Vagina (tissue), 2 donors: ENCODE results near the gene PLSCR1. TPM values are rescaled to one million over a fixed set of nuclear protein-coding genes. Genes with fewer than 3 reads are reported as not detected.

Source experiments
- DNase-seq, 2 donors: peaks; one replicate each; pipeline ENCODE4 v3.0.0-alpha.2; 2017; ENCODE audit errors: extremely low spot score in 2 of 2
- H3K27ac ChIP-seq: fragments of 200-600 bp; sonication (generic); one replicate; pipeline ENCODE4 v1.5.1; 2019
- H3K27me3 ChIP-seq: fragments of 200-600 bp; sonication (generic); one replicate; pipeline ENCODE4 v1.5.1; 2019
- H3K36me3 ChIP-seq, 2 donors: fragments of 200-600 bp; sonication (generic); one replicate each; pipeline ENCODE4 v1.5.1; 2017 to 2019
- H3K4me1 ChIP-seq: fragments of 200-600 bp; sonication (generic); one replicate; pipeline ENCODE4 v1.5.1; 2019
- H3K4me3 ChIP-seq, 2 donors: fragments of 200-600 bp; sonication (generic); 1 replicate in 1 of 2; 2 replicates in 1 of 2; pipeline ENCODE4 v1.5.1; 2016 to 2019
- H3K9me3 ChIP-seq: fragments of 200-600 bp; sonication (generic); one replicate; pipeline ENCODE4 v1.5.1; 2019
- POLR2A ChIP-seq, 2 donors: fragments of 450-650 bp; IDR thresholded peaks; one replicate each; pipeline ENCODE4 v1.6.1; 2017; ENCODE audit warnings: antibody characterized with exemption in 2 of 2, mild to moderate bottlenecking in 2 of 2, moderate library complexity in 2 of 2
- POLR2AphosphoS5 ChIP-seq, 2 donors: sonication (generic); formaldehyde crosslinking; IDR thresholded peaks; one replicate each; pipeline ENCODE4 v1.9.0; 2017; ENCODE audit warnings: antibody characterized with exemption in 2 of 2, mild to moderate bottlenecking in 2 of 2, low read depth in 1 of 2; ENCODE audit not compliant: insufficient read depth in 1 of 2
- intact Hi-C: fragments of 100-400 bp; cut with DNase I; formaldehyde crosslinking; loops from one replicate; pipeline ENCODE4 v1.15.1; 2023
- total RNA-seq: library from RNA; depleted of rRNA; stranded (reverse); fragments of >200 nt; gene quantifications from one replicate; pipeline ENCODE4 v1.2.3, GENCODE V29; 2016
- TF ChIP-seq, protein P1 (sequence below), 3 experiments: fragments of 450-650 bp in 2 of 3; fragments of 200-600 bp in 1 of 3; sonication (generic) in 1 of 3; IDR thresholded peaks; one replicate each; pipeline ENCODE4 v1.5.1; 2017 to 2019; ENCODE audit warnings: antibody characterized with exemption in 3 of 3, mild to moderate bottlenecking in 2 of 3, moderate library complexity in 2 of 3

The PLSCR1 gene
- total RNA-seq, 1 donor from 2014 or later = 78.1 TPM

DNA sequence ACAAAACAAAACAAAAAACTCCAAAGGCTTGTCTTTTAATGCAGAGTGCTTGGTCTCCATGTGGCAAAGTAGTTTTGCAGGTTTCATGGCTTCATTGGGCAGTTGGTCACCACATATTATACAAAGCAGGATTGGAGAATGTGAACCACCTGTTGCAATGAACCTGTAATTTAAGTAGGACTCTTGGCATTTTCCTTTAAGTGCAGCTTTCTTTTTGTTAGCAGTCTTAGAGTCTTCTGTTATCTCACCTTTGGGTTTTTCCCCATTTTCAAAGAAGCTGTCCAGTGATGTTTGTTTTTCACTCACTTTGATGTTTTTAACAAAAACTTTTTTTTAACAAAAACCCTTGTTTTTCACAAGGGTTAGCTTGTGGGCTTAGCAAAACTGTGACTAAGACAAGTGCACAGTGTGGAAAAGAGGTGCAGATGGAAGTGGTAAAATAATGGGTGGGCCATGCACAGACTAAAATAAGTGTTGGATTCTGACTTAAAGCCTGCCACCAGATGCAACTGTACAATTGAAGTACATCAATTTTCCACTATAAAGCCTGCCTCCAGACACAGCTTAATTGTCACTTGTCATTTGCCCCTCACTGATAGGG, 2.9 kb upstream of the PLSCR1 start:
- Histone ChIP-seq H3K4me1 (peaks cover 7% of the 10 kb centered on the region), H3K27me3 (no peaks in the 10 kb centered on the region), H3K36me3 (no peaks in the 10 kb centered on the region), H3K4me3 (no peak overlapping the region), H3K27ac (no peak overlapping the region), H3K9me3 (no peaks in the 10 kb centered on the region)
- TF ChIP-seq POLR2AphosphoS5 (IDR thresholded peaks at IDR 0.05; ENCODE audit: insufficient read depth in 1 of 2, low read depth in 1 of 2) = no peak
- TF ChIP-seq POLR2A (IDR thresholded peaks at IDR 0.05) = no peak
- TF ChIP-seq, protein P1, sequence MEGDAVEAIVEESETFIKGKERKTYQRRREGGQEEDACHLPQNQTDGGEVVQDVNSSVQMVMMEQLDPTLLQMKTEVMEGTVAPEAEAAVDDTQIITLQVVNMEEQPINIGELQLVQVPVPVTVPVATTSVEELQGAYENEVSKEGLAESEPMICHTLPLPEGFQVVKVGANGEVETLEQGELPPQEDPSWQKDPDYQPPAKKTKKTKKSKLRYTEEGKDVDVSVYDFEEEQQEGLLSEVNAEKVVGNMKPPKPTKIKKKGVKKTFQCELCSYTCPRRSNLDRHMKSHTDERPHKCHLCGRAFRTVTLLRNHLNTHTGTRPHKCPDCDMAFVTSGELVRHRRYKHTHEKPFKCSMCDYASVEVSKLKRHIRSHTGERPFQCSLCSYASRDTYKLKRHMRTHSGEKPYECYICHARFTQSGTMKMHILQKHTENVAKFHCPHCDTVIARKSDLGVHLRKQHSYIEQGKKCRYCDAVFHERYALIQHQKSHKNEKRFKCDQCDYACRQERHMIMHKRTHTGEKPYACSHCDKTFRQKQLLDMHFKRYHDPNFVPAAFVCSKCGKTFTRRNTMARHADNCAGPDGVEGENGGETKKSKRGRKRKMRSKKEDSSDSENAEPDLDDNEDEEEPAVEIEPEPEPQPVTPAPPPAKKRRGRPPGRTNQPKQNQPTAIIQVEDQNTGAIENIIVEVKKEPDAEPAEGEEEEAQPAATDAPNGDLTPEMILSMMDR (IDR thresholded peaks at IDR 0.05) = no peak
- intact Hi-C loops = loop anchor here (10.0 kb wide), 2 partner anchors 73 to 413 kb away; no protein-coding TSS in a partner anchor
- DNase-seq = no peak

DNA sequence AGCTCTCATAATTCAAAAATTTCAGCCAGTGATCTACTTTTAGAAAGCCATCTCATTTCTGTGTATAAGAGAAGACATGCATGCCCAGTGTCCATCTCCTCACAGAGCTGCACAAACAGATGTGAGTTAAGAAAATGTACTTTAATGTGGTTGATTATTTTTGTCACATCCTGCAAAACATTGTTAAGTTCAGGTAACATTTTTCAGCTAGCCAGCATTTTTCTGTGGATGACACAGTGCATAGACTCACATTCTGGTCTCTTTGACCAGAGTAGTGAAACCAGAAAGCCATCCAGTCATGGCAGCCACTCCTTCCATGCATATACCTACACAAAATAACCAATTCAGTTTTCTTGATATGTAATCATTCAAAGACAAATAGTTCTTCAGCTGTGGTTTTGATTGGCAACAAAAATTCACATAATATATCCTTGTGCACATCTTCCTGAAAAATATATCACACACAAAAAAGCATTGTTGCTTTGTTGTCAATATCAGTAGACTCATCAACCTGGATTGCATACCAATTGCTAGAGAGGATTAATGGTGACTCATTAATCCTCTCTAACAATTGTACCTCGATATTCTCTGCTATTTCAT, 2.1 kb upstream of the PLSCR1 start:
- peaks cover 16% of the 10 kb centered on the region for H3K4me1 ChIP-seq
- H3K27me3 ChIP-seq = no peaks in the 10 kb centered on the region
- no peaks in the 10 kb centered on the region for H3K36me3 ChIP-seq
- TF ChIP-seq, protein P1 (IDR thresholded peaks at IDR 0.05) = no peak
- TF ChIP-seq POLR2A (IDR thresholded peaks at IDR 0.05) (no peak), POLR2AphosphoS5 (IDR thresholded peaks at IDR 0.05; ENCODE audit: insufficient read depth in 1 of 2, low read depth in 1 of 2) (no peak)
- H3K27ac ChIP-seq = no peak overlapping the region
- no peaks in the 10 kb centered on the region for H3K9me3 ChIP-seq
- no peak overlapping the region for H3K4me3 ChIP-seq
- intact Hi-C loops = loop anchor here (10.0 kb wide), 2 partner anchors 72 to 412 kb away; no protein-coding TSS in a partner anchor
- DNase-seq = no peak

DNA sequence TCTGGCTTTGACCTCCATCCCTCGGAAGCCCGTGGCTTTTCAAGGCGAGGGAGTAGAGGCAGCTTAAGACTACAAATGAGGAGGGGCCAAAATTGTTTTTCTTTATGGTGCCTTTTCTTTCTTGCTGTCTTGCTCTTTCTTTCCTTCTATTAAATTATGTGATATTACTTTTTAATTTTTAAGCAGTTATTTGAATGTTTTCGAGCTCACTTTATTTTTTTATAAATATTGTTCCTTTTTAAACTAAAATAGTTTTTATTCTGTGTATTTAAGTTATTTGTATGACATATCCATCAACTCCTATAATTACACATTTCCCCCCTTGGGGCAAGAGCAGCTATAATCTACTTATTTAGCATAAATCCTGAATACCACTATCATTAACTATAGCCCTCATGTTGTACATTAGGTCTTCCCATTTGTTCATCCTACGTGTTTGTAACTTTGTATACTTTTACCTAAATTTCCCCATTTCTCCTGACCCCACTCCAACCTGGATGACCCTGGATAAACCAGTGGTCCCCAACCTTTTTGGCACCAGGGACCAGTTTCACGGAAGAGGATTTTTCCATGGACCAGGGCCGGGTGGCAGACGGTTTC, 622 bp upstream of the PLSCR1 start:
- DNase-seq = no peak
- Histone ChIP-seq H3K9me3 (no peaks in the 10 kb centered on the region), H3K4me1 (peaks cover 17% of the 10 kb centered on the region), H3K27me3 (no peaks in the 10 kb centered on the region), H3K36me3 (no peaks in the 10 kb centered on the region), H3K27ac (peak overlapping the region; percentile 97), H3K4me3 (peak overlapping the region; percentile 68 to 95)
- TF ChIP-seq, protein P1 (IDR thresholded peaks at IDR 0.05) = no peak
- TF ChIP-seq POLR2A (IDR thresholded peaks at IDR 0.05) (no peak), POLR2AphosphoS5 (IDR thresholded peaks at IDR 0.05; ENCODE audit: insufficient read depth in 1 of 2, low read depth in 1 of 2) (no peak)
- intact Hi-C loops = loop anchor here (10.0 kb wide), 2 partner anchors 70 to 410 kb away; no protein-coding TSS in a partner anchor

DNA sequence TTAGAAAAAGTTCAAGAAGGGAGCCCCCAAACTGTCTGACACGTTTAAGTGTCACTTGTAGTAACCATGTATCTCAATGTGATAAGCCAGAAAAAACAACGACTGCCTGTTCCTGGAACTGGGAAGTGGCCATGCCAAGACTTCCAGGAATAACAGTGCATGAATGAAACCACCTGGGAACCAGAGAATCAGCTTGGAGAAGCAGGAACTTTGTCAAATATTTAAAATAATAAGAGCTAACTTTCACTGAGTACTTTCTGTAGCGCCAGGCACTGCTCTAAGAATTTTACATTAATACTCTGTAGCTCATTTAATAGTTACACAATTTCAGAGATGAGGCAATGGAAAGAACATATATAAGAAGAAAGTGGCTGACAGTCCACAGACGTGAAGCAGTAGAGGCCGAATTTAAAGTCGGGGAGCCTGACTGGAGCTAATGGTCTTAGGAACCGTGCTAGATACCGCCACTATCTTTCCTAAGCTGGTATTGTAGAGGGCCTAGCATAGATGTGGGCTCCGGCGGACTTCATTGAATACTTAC, 876 bp downstream of the PLSCR1 start:
- H3K9me3 ChIP-seq = no peaks in the 10 kb centered on the region
- peaks cover 17% of the 10 kb centered on the region for H3K4me1 ChIP-seq
- no peaks in the 10 kb centered on the region for H3K36me3 ChIP-seq
- H3K27ac ChIP-seq = peak overlapping the region; percentile 97
- no peak for DNase-seq
- TF ChIP-seq, protein P1 (IDR thresholded peaks at IDR 0.05) = no peak
- TF ChIP-seq POLR2A (IDR thresholded peaks at IDR 0.05) = no peak
- H3K4me3 ChIP-seq = peak overlapping the region; percentile 68 to 95
- intact Hi-C loops = loop anchor here (10.0 kb wide), 2 partner anchors 69 to 409 kb away; no protein-coding TSS in a partner anchor
- no peaks in the 10 kb centered on the region for H3K27me3 ChIP-seq
